GM12891 (cell line): ENCODE measurements around the gene RAP1GAP.

Experiments used
- PAX5 ChIP-seq: IDR thresholded peaks from 2 replicates; pipeline ENCODE4 v1.6.1; 2011; ENCODE audit warnings: low read length, moderate library complexity, mild to moderate bottlenecking; ENCODE audit not compliant: insufficient read depth, severe bottlenecking
- POLR2A ChIP-seq: IDR thresholded peaks from 2 replicates; pipeline ENCODE4 v1.6.1; 2011; ENCODE audit warnings: low read depth, low read length, control low read depth
- POLR2AphosphoS5 ChIP-seq: IDR thresholded peaks from 2 replicates; pipeline ENCODE4 v1.6.1; 2011; ENCODE audit warnings: low read depth, low read length, control low read depth
- POU2F2 ChIP-seq: IDR thresholded peaks from 2 replicates; pipeline ENCODE4 v1.6.1; 2011; ENCODE audit warnings: low read depth, mild to moderate bottlenecking, control low read depth, low read length, moderate library complexity
- SPI1 ChIP-seq: IDR thresholded peaks from 2 replicates; pipeline ENCODE4 v1.6.1; 2011; ENCODE audit warnings: low read depth, low read length, control low read depth
- TAF1 ChIP-seq: IDR thresholded peaks from 2 replicates; pipeline ENCODE4 v1.6.1; 2011; ENCODE audit warnings: low read depth, low read length, control low read depth

- TF ChIP-seq POLR2A (no peak), POLR2AphosphoS5 (no peak), SPI1 (no peak), TAF1 (no peak), POU2F2 (no peak), PAX5 (no peak)
These were observed 33.6 kb upstream of the RAP1GAP start for GRCh38 chr1:21702780-21703179.
